B cell (primary cell): Measurements from ENCODE around the gene CHRNG. TPM values are rescaled to one million over a fixed set of nuclear protein-coding genes. Genes with fewer than 3 reads are reported as not detected.
"Not testable (repeated sequence)": the region's sequence is repeated elsewhere in the genome, so short reads cannot be mapped to it uniquely, and the experiment has no call there.

ENCODE experiments used
- ATAC-seq: fragments of 200-7000 bp; cut with Tn5 transposase; one replicate; pipeline ENCODE4 v1.10.0; 2021; ENCODE audit warnings: low read depth, mild to moderate bottlenecking, moderate number of reproducible peaks, moderate library complexity
- CTCF ChIA-PET: fragments of 350-600 bp; sonication (Branson Sonifier 250); formaldehyde crosslinking; loops from one replicate; lab custom pipeline; 2021; ENCODE audit warnings: antibody characterized with exemption, inconsistent platforms; lab: Charles Lee
- POLR2A ChIA-PET: fragments of 350-600 bp; sonication (Branson Sonifier 250); formaldehyde crosslinking; loops from one replicate; lab custom pipeline; 2021; ENCODE audit warnings: antibody characterized with exemption; lab: Charles Lee
- DNase-seq: peaks from one replicate; pipeline ENCODE4 v3.0.0; 2013
- H2AFZ ChIP-seq: 2 replicates; pipeline ENCODE4 v1.6.1; 2012; ENCODE audit warnings: mild to moderate bottlenecking, low read depth, low read length; ENCODE audit not compliant: insufficient read depth, poor library complexity, severe bottlenecking
- H3K27ac ChIP-seq, 2 donors: 1 replicate in 1 of 2; 2 replicates in 1 of 2; pipeline ENCODE4 v1.5.1; 2012 to 2013; ENCODE audit warnings: low read length in 2 of 2, mild to moderate bottlenecking in 2 of 2, moderate library complexity in 1 of 2
- H3K27me3 ChIP-seq, 4 experiments: fragments of 200-600 bp in 1 of 4; sonication (generic) in 1 of 4; replicated peaks in 1 of 4; 1 replicate in 2 of 4; 2 replicates in 2 of 4; pipeline versions ENCODE4 v1.6.1 to v1.7.0; 2013 to 2016; ENCODE audit warnings: low read length in 3 of 4, mild to moderate bottlenecking in 2 of 4, mixed read lengths in 1 of 4, moderate library complexity in 1 of 4; ENCODE audit not compliant: insufficient read depth in 4 of 4, control insufficient read depth in 3 of 4; ENCODE audit errors: control extremely low read depth in 1 of 4
- H3K36me3 ChIP-seq, 2 experiments: replicated peaks in 1 of 2; 1 replicate in 1 of 2; 2 replicates in 1 of 2; pipeline versions ENCODE4 v1.6.1 to v1.7.1; 2013; ENCODE audit warnings: low read length in 1 of 2; ENCODE audit not compliant: insufficient read depth in 2 of 2, control insufficient read depth in 1 of 2; ENCODE audit errors: control extremely low read depth in 1 of 2, extremely low read depth in 1 of 2
- H3K4me1 ChIP-seq, 2 donors: fragments of 200-600 bp in 1 of 2; sonication (generic) in 1 of 2; 1 replicate in 1 of 2; 2 replicates in 1 of 2; pipeline versions ENCODE4 v1.5.1 to v1.6.1; 2013 to 2017; ENCODE audit warnings: low read length in 2 of 2; ENCODE audit not compliant: control insufficient read depth in 2 of 2, insufficient read depth in 2 of 2
- H3K4me2 ChIP-seq: replicated peaks from 2 replicates; pipeline ENCODE3; 2012; ENCODE audit warnings: mild to moderate bottlenecking, low read depth, low read length; ENCODE audit not compliant: poor library complexity, severe bottlenecking
- H3K4me3 ChIP-seq, 5 experiments: fragments of 200-600 bp in 1 of 5; sonication (generic) in 1 of 5; 1 replicate in 3 of 5; 2 replicates in 2 of 5; pipeline versions ENCODE4 v1.5.1 to v1.7.0; 2011 to 2016; ENCODE audit warnings: low read length in 4 of 5, mild to moderate bottlenecking in 4 of 5, low read depth in 2 of 5, control low read depth in 1 of 5, moderate library complexity in 1 of 5; ENCODE audit not compliant: insufficient read depth in 1 of 5; ENCODE audit errors: control extremely low read depth in 1 of 5, extremely low read depth in 1 of 5
- H3K79me2 ChIP-seq: fragments of 200-600 bp; sonication (generic); one replicate; pipeline ENCODE4 v1.6.0; 2016; ENCODE audit warnings: low read length; ENCODE audit not compliant: control insufficient read depth, insufficient read depth
- H3K9ac ChIP-seq: fragments of 200-600 bp; sonication (generic); 2 replicates; pipeline ENCODE4 v1.6.1; 2017; ENCODE audit warnings: mild to moderate bottlenecking, low read length, moderate library complexity
- H3K9me3 ChIP-seq, 3 donors: one replicate each; pipeline versions ENCODE4 v1.6.1 to v1.7.1; 2013; ENCODE audit warnings: low read length in 2 of 3; ENCODE audit not compliant: control insufficient read depth in 2 of 3, insufficient read depth in 1 of 3; ENCODE audit errors: control extremely low read depth in 1 of 3
- H4K20me1 ChIP-seq: 2 replicates; pipeline ENCODE4 v1.6.0; 2012; ENCODE audit warnings: mild to moderate bottlenecking, low read length; ENCODE audit not compliant: insufficient read depth, control insufficient read depth, poor library complexity, severe bottlenecking
- H3K27ac Mint-ChIP-seq: one replicate; pipeline ENCODE4 v1.8.0; 2021; ENCODE audit warnings: mixed read lengths
- H3K27me3 Mint-ChIP-seq: one replicate; pipeline ENCODE4 v1.8.0; 2021; ENCODE audit warnings: mixed read lengths
- H3K4me1 Mint-ChIP-seq: one replicate; pipeline ENCODE4 v1.8.0; 2021; ENCODE audit warnings: mixed read lengths
- H3K4me3 Mint-ChIP-seq: one replicate; pipeline ENCODE4 v1.8.0; 2021; ENCODE audit warnings: mixed read lengths
- H3K9me3 Mint-ChIP-seq: one replicate; pipeline ENCODE4 v1.8.0; 2022; ENCODE audit warnings: mixed read lengths; ENCODE audit not compliant: insufficient read depth
- EZH2 ChIP-seq: IDR thresholded peaks from 2 replicates; pipeline ENCODE4 v1.6.1; 2012; ENCODE audit warnings: borderline replicate concordance, low read depth, mild to moderate bottlenecking, moderate library complexity, low read length; ENCODE audit not compliant: insufficient read depth, poor library complexity, severe bottlenecking
- WGBS: methylation state at CpG from one replicate; pipeline ENCODE4 v1.1.5; 2013; ENCODE audit warnings: missing lambda C conversion rate; ENCODE audit not compliant: insufficient coverage; 5-methylcytosine and 5-hydroxymethylcytosine counted together
- intact Hi-C: fragments of 100-400 bp; cut with micrococcal nuclease; formaldehyde crosslinking; loops from one replicate; pipeline ENCODE4 v1.10.0; 2022
- polyA plus RNA-seq: library from polyadenylated mRNA; depleted of rRNA; stranded (reverse); fragments of >200 nt; gene quantifications from 2 replicates; pipeline ENCODE4 v1.2.3, GENCODE V29; 2012
- total RNA-seq, 2 donors: library from RNA; stranded (reverse); fragments of 120-200 nt in 1 of 2; gene quantifications; 1 replicate in 1 of 2; 2 replicates in 1 of 2; pipeline versions ENCODE4 v1.2.3 to v1.2.4, GENCODE V29; 2013 to 2022
- TF ChIP-seq, protein P1 (sequence below): fragments of 200-600 bp; IDR thresholded peaks from one replicate; pipeline ENCODE4 v1.8.0; 2022; ENCODE audit warnings: antibody characterized with exemption, mild to moderate bottlenecking

CHRNG gene
- total and polyA plus RNA-seq, 2 donors (not counting 1 experiment from before 2014, with no cell fraction given): not detected

DNA sequence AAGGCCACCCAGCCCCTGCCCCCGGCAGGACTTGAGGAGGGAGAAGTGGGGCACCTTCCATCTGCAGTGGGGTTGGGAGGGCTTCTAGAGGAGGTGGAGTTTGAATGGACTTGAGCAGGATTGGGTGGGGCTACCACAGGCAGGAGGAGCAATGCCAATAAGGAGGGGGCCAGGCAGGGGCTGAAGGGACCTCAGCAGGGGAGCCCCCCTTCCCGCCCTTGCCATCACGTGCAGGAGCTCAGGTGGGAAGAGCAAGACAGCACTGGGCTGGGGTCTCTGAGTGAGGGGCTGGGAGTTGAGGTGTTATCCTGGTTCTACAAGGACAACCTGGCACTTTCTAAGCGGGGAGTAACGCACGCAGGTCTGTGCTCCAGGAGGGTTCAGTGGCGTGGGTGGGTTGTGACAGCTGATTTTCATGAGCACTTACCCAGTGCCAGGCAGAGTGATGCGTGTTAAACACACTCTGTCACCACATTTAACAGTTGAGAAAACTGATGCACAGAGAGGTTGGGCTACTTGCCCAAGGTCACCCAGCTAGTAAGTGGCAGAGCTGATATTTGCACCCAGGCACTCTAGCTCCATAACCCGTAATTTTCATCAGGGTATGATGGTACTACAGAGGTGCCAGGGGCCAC is 8.7 kb upstream of the CHRNG start:
- Histone ChIP-seq H3K36me3 (no peaks in the 10 kb centered on the region), H2AFZ (no peak overlapping the region), H3K4me1 (no peaks in the 10 kb centered on the region), H4K20me1 (no peaks in the 10 kb centered on the region), H3K4me2 (no peak overlapping the region), H3K9ac (no peak overlapping the region), H3K4me3 (no peak overlapping the region), H3K9me3 (peaks cover 0 to 7% (median 0%) of the 10 kb centered on the region in 3 donors), H3K27me3 (peaks cover 0 to 8% (median 1%) of the 10 kb centered on the region in 4 experiments), H3K79me2 (no peaks in the 10 kb centered on the region), H3K27ac (no peak overlapping the region)
- H3K4me3 Mint-ChIP-seq: no peak overlapping the region
- H3K27me3 Mint-ChIP-seq: peaks cover 38% of the 10 kb centered on the region
- ATAC-seq: no peak
- intact Hi-C loops: no loop called here
- H3K27ac Mint-ChIP-seq: no peak overlapping the region
- TF ChIP-seq, protein P1, sequence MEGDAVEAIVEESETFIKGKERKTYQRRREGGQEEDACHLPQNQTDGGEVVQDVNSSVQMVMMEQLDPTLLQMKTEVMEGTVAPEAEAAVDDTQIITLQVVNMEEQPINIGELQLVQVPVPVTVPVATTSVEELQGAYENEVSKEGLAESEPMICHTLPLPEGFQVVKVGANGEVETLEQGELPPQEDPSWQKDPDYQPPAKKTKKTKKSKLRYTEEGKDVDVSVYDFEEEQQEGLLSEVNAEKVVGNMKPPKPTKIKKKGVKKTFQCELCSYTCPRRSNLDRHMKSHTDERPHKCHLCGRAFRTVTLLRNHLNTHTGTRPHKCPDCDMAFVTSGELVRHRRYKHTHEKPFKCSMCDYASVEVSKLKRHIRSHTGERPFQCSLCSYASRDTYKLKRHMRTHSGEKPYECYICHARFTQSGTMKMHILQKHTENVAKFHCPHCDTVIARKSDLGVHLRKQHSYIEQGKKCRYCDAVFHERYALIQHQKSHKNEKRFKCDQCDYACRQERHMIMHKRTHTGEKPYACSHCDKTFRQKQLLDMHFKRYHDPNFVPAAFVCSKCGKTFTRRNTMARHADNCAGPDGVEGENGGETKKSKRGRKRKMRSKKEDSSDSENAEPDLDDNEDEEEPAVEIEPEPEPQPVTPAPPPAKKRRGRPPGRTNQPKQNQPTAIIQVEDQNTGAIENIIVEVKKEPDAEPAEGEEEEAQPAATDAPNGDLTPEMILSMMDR: no peak
- no peak for TF ChIP-seq EZH2
- WGBS: 88% methylated on average over 8 of the region's 9 CpGs
- ChIA-PET POLR2A (no interaction called here), CTCF (no interaction called here)
- H3K4me1 Mint-ChIP-seq: peaks cover 2% of the 10 kb centered on the region
- H3K9me3 Mint-ChIP-seq: no peaks in the 10 kb centered on the region
- no peak for DNase-seq

DNA sequence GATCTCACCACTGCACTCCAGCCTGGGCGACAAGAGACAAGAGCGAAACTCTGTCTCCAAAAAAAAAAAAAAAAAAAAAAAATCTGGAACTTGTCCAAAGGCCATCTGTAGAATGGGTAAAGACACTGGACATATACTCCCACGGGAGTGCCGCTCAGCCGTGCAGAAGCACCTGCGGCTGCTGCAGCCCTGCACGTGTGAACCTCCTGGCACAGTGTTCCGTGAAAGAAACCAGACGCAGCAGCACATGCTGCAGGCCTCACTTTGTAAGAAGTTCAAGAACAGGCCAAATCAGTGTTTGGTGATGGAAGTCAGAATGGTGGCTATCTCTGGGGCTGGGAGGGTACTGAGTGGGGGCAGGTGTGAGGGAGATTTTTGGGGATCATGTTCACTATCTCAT is 7.1 kb upstream of the CHRNG start:
- H3K27me3 Mint-ChIP-seq: peaks cover 40% of the 10 kb centered on the region
- H3K9me3 ChIP-seq: peaks cover 0 to 18% (median 7%) of the 10 kb centered on the region in 3 donors
- H3K36me3 ChIP-seq: no peaks in the 10 kb centered on the region
- intact Hi-C loops: no loop called here
- H3K9ac ChIP-seq: no peak overlapping the region
- H3K4me1 ChIP-seq: no peaks in the 10 kb centered on the region
- H3K9me3 Mint-ChIP-seq: peaks cover 5% of the 10 kb centered on the region
- WGBS: 63% methylated on average over 8 of the region's 9 CpGs
- TF ChIP-seq, protein P1: no peak
- no peak for TF ChIP-seq EZH2
- H3K79me2 ChIP-seq: no peaks in the 10 kb centered on the region
- H3K4me1 Mint-ChIP-seq: peaks cover 2% of the 10 kb centered on the region
- no peak overlapping the region for H2AFZ ChIP-seq
- H3K27ac Mint-ChIP-seq: no peak overlapping the region
- no peak overlapping the region for H3K4me2 ChIP-seq
- ChIA-PET CTCF (no interaction called here), POLR2A (no interaction called here)
- no peaks in the 10 kb centered on the region for H4K20me1 ChIP-seq
- peaks cover 0 to 15% (median 3%) of the 10 kb centered on the region in 4 experiments for H3K27me3 ChIP-seq
- no peak for DNase-seq
- no peak for ATAC-seq
- H3K27ac ChIP-seq: no peak overlapping the region
- no peak overlapping the region for H3K4me3 Mint-ChIP-seq
- no peak overlapping the region for H3K4me3 ChIP-seq

DNA sequence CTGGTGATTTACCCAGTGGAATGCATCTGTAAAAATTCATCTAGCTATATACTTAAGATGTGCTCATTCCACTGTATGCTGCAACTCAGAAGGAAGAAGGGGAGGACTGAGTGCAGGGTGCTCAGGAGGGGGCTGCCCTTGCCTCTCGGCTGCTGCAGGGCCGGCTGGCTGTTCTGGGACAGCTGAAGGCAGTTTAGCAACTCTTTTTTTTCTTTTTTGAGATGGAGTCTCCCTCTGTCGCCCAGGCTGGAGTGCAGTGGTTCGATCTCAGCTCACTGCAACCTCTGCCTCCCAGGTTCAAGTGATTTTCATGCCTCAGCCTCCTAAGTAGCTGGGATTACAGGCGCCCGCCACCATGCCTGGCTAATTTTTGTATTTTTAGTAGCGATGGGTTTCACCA is 6.7 kb upstream of the CHRNG start:
- ATAC-seq, H3K4me3 Mint-ChIP-seq, H3K79me2 ChIP-seq, H3K4me2 ChIP-seq, H3K4me1 Mint-ChIP-seq, H3K9ac ChIP-seq, intact Hi-C loops, H3K27ac Mint-ChIP-seq, DNase-seq, CTCF ChIA-PET, H3K27ac ChIP-seq, H3K36me3 ChIP-seq, H2AFZ ChIP-seq, H3K4me3 ChIP-seq, H3K4me1 ChIP-seq, H3K9me3 Mint-ChIP-seq, POLR2A ChIA-PET, H4K20me1 ChIP-seq: not testable (repeated sequence)
- 90% methylated on average over 7 of the region's 7 CpGs for WGBS
- Histone ChIP-seq H3K9me3 (peaks cover 0 to 18% (median 7%) of the 10 kb centered on the region in 3 donors), H3K27me3 (peaks cover 0 to 15% (median 3%) of the 10 kb centered on the region in 4 experiments)
- H3K27me3 Mint-ChIP-seq: peaks cover 40% of the 10 kb centered on the region
